NCI-H2171 (cell line): ENCODE measurements around the gene MASP1.
"Not testable (repeated sequence)": the region's sequence is repeated elsewhere in the genome, so short reads cannot be mapped to it uniquely, and the experiment has no call there.

ENCODE experiments used
- DNase-seq: peaks from one replicate; lab custom pipeline; 2025; lab: John Stamatoyannopoulos, UW

Gene MASP1

DNA sequence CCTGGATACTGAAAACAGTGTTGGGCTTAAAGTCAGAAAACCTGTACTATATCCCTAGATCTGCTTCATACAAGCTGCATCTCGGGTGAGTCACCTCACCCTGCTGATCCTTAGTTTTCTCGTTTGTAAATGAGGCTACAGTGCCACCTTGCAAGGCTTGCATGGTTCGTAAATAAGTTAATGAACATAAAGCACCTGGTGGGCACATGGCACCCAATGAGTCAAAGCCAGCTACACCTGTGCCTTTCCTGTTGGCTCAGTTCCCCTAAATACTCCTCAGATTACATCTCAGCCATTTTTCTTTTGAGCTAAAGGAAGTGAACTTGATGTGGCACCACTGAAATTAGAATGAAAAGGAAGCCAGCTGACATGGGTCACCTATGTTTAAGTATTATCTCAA lies 67.7 kb downstream of the MASP1 start:
- no peak for DNase-seq

- DNase-seq: no peak
Observed at GRCh38 chr3:187222801-187223200, 68.7 kb downstream of the MASP1 start.

- DNase-seq: no peak
Observed at GRCh38 chr3:187215460-187215859, 76.1 kb downstream of the MASP1 start.

GRCh38 chr3:187213616-187214015 lies 77.9 kb downstream of the MASP1 start:
- DNase-seq: no peak

GRCh38 chr3:187212705-187213104 lies 78.8 kb downstream of the MASP1 start:
- DNase-seq: no peak

DNA sequence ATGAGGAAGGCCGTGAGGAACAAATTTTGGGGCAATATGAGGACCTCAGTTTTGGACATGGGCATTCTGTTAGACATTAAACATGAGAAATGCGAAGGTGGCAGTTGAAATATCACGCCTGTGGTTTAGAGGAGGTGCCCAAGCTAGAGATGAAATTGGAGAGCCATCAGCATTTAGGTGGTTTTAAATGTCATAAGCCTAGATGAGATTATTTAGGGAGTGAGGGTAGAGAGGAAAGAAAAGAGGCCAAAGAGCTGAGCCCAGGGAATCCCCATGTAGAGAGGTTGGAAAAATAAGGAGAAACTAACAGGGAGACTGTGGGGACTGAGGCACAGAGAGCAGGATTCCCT lies 79.4 kb downstream of the MASP1 start:
- no peak for DNase-seq

DNA sequence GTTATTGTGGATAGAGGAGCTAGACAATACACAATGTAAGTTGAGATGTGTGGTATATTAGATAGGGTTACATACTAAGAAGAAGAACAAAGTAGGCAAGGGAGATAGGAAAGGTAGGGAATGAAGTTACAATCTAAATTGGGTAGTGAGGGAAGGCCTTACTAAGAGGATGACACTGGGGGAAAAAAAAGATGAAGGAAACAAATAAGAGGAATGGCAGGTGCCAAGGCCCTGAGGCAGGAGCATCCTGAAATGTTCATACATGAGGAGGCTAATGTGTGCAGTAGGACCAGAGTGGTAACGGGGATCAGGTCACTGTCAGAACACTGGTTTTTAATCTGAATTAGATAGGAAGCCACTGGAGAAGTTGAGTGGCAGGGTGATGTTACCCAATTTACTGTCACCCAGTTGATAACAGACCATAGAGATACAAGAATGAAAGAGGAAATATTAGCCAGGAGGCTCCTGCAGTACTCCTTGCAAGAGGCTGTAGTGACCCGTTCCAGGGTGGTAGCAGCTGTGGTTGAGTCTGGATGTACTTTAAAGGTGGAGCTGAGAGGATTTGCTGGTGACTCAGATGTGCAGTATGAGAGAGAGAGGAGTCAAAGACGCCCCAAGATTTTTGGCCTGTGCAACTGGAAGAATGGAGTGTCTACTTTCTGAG lies 79.9 kb downstream of the MASP1 start:
- DNase-seq: no peak

DNA sequence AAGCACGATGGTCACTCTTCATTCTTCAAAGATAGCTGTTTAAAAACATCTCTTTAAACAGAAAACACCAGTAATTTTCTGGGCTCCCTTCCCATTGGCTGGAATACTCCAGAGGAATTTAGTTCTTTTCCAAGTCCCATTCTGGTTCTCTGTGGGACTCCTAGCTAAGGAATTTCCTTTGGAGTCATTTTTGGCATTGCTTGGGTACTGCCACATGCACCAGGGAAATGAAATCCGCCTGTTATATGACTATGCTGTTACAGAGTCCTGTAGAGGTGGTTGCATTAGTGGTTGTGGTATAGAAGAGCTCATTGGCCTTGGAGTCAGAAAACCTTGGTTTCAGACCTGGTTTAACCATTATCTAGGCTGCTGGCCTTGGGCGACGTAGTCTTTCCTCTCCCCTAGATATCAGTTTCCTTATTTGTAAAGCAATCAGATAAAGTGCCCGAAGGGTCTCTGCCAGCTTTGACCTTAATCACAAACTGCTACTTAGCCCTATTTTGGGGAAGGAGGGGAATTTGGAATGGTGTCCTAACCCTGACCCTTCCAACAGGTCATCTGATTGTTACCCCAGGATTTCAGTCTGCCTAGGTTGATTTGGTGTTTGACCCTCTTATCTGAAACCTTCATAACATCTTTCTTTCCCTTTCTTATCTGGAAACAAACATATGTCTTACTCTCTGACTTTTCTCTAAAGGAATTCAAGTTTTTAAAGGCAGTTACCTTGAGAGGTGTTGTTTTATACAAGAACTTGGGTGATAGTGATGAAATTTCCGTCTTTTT lies 80.8 kb downstream of the MASP1 start:
- no peak for DNase-seq

DNA sequence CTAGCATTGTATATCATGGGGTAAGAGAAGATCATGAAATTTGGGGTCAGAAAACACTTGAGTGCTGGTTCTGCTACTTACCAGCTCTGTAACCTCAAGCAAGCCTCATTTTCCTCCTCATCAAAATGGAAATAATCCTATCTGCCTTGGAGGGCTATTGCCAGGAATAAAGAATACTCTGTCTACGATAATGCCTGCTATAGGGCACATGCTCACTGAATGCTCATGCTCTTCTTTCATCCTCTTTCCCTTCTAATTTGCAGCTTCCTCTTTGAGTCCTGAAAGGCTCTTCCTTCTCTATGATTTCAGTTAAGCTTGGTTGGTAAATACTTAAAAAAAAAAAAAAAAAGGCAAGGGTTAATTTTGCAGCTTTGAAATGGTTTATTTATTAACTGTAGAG lies 81.4 kb downstream of the MASP1 start:
- DNase-seq: no peak

- DNase-seq: no peak
Observed at GRCh38 chr3:187209491-187209890, 82.0 kb downstream of the MASP1 start.

DNA sequence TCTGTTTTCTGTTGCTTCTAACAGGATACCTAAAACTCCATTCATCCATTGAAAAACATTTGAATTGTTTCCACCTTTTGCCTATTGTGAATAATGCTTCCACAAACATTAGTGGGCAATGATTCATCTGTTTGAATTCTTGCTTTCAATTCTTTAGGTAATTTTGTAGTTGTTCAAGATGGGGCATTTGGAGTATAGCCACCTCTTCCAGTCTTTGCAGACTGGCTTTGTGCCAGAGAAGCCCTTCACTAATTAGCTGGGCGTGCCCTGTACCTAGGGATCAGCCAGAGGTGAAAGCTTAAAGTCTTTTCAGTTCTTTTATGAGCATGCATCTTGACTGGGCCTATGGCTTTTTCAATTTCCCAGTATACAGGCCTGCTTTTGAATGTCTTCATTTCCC lies 83.4 kb downstream of the MASP1 start:
- no peak for DNase-seq

DNA sequence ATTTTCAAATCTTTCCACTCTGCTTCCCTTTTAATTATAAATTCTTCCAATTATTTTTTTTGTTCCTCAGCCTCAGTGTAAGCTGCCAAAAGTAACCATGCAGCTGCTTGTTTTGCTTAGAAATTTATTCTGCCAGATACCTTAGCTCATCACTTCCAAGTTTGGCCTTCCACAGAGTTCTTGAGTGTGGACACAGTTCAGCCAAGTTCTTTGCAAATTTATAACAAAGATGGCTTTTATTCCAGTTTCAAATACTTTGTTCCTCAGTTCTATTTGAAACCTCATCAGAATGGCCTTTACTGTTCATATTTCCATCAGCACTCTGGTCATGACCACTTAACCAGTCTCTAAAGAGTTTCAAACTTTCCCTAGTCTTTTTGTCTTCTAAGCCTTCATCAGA lies 83.9 kb downstream of the MASP1 start:
- no peak for DNase-seq

- no peak for DNase-seq
Observed at GRCh38 chr3:187207062-187207461, 84.5 kb downstream of the MASP1 start.

GRCh38 chr3:187205683-187206082 lies 85.9 kb downstream of the MASP1 start:
- DNase-seq: no peak

DNA sequence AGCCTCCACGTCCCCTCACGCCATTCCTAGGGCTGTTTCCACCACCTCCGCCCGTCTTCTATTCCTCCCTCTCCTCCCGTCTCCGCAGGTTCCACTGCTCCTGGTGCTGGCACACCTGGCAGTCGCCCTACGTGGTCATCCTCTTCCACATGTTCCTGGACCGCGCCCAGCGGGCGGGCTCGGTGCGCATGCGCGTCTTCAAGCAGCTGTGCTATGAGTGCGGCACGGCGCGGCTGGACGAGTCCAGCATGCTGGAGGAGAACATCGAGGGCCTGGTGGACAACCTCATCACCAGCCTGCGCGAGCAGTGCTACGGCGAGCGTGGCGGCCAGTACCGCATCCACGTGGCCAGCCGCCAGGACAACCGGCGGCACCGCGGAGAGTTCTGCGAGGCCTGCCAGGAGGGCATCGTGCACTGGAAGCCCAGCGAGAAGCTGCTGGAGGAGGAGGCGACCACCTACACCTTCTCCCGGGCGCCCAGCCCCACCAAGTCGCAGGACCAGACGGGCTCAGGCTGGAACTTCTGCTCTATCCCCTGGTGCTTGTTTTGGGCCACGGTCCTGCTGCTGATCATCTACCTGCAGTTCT lies 92.0 kb downstream of the MASP1 start:
- DNase-seq: not testable (repeated sequence)

DNA sequence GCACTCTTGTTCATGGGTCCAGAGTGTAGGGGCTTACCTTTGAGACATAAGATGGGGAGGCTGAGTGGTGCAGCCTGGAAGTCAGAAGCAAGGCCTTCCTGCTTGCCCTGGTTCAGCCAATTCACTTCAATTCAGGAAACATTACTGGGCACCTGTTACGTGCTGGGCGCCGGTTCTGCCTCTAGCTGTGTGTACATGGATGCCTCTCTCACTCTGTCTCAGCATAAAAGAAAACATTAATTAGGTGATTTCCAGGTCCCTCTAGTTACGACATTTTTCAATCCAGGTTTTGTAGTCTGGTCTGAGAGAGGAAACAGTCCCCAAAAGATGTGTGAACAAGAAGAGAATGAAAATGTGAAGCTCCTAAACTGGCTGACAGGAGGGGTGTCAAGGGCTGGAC lies 93.0 kb downstream of the MASP1 start:
- DNase-seq: no peak

DNA sequence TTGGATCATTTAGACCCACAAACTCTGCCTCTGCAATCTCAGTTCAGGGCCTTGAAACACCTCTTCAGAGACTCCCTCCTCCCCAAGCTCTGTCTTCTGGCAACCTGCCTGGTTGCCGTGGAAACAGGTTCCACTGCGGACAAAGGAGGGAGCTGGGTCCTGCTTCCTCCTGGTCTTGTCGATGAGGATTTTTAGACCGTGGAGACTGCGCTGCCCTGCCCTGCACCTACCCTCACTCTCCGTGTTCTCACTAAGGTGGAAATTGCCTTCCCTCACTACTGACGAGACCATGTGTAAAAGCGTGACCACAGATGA lies 94.2 kb downstream of the MASP1 start, which contains the start of gene RTP1:
Gene RTP1 (plus strand): TSS at position 152 of the 315 bp plus-strand sequence. CDS start 30 bp downstream, at position 182.
- peak; percentile 1 for DNase-seq

- peak; percentile 11 for DNase-seq
Observed at GRCh38 chr3:187196573-187197334, 94.8 kb downstream of the MASP1 start.

DNA sequence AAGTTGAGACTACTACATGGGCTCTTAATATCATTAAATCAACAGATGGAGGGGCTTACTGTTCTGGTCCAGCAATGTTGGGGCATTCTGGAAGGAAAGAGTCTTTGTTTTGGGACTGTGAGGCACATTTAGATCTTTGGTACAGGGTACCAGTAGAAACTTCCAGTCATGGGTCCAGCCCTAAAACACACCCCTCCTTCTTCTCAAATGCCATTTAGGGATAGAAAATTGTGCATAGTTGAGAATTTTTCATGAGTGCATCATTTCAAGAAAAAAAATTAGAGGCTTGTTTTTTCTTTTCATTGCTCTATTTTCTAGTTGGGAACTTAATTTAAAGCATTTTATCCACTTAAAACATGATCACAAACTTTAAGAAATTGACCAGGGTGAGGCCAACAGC lies 98.4 kb downstream of the MASP1 start:
- no peak for DNase-seq

DNA sequence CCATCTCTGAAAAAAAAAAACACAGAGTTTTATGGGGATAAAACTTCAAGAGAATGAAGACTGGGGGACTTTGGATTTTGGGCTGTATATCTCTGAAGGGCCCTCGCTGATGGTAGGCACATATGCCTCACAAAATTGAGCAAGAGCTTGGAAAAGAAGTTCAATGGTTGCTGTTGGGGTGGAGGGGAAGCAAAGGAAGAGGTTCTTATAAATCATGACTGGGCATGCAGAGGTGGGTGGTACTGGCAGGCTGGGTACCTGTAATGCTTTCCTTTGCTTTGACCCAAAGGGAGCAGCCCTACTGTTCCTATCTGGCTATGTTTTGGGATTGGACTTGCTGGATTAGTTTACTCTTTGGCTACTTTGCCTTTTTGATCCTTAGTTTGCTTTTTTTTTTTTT lies 100.3 kb downstream of the MASP1 start:
- DNase-seq: no peak

DNA sequence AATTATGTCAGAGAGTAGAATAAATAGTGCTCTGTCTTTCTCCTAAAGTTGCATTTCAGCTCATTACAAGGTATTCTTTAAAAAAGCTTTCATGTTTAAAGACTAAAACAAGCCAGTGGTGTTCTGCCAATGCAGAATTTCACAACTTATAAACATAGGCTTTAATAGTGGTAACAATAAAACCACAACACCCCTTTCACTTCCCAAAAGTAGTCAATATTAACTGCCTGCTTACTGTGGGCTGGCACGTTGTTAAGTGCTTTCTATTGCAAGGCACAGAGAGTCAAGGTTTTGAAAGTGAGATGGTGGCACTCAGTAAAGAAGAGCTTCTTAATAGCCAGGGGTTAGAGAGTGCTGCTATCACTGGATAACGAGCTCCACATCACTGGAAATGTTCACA lies 102.6 kb downstream of the MASP1 start:
- DNase-seq: no peak

GRCh38 chr3:187186801-187187421 lies 104.6 kb downstream of the MASP1 start:
- DNase-seq: no peak
